PC-3 (cell line): ENCODE measurements around the gene GTF2F2. TPM values are rescaled to one million over a fixed set of nuclear protein-coding genes. Genes with fewer than 3 reads are reported as not detected.

Experiments
- ATAC-seq: fragments of 200-7000 bp; cut with Tn5 transposase; 2 replicates; pipeline ENCODE4 v1.9.1; 2020; ENCODE audit warnings: mild to moderate bottlenecking, moderate library complexity
- BruUV-seq: library from RNA; stranded (reverse); fragments of 400-500 nt; replicated peaks from 2 replicates; lab custom pipeline; 2021; lab: Mats Ljungman, UMichigan
- CTCF ChIA-PET: fragments of 300-600 bp; sonication (Branson Sonifier 250); formaldehyde crosslinking; loops from one replicate; lab custom pipeline; 2022; ENCODE audit warnings: antibody characterized with exemption; lab: Charles Lee
- POLR2A ChIA-PET: fragments of 300-600 bp; sonication (Branson Sonifier 250); formaldehyde crosslinking; loops from one replicate; lab custom pipeline; 2022; ENCODE audit warnings: antibody characterized with exemption; ENCODE audit not compliant: unreplicated experiment; lab: Charles Lee
- DNase-seq: peaks from one replicate; pipeline ENCODE4 v3.0.0-alpha.2; 2015
- H2AFZ ChIP-seq: fragments of 300-600 bp; sonication (generic); 2 replicates; pipeline ENCODE4 v1.6.0; 2016; ENCODE audit warnings: antibody characterized with exemption, low read length
- H3F3A ChIP-seq: fragments of 300-600 bp; sonication (generic); one replicate; pipeline ENCODE4 v1.6.0; 2017; ENCODE audit warnings: antibody characterized with exemption, low read length, control low read depth, mild to moderate bottlenecking; ENCODE audit not compliant: unreplicated experiment
- H3K27ac ChIP-seq: fragments of 300-600 bp; sonication (generic); 2 replicates; pipeline ENCODE4 v1.5.1; 2016; ENCODE audit warnings: mild to moderate bottlenecking, low read length
- H3K27me3 ChIP-seq: fragments of 300-600 bp; sonication (generic); 2 replicates; pipeline ENCODE4 v1.6.1; 2016; ENCODE audit warnings: low read length, mixed read lengths
- H3K36me3 ChIP-seq: fragments of 300-600 bp; sonication (generic); 2 replicates; pipeline ENCODE4 v1.6.1; 2016; ENCODE audit warnings: low read depth, mixed run types, low read length, mixed read lengths
- H3K4me1 ChIP-seq: fragments of 300-600 bp; sonication (generic); 2 replicates; pipeline ENCODE4 v1.5.1; 2016; ENCODE audit warnings: low read length; ENCODE audit not compliant: insufficient read depth
- H3K4me2 ChIP-seq: fragments of 300-600 bp; sonication (generic); 2 replicates; pipeline ENCODE4 v1.6.0; 2016; ENCODE audit warnings: low read length
- H3K4me3 ChIP-seq: fragments of 300-600 bp; sonication (generic); 2 replicates; pipeline ENCODE4 v1.5.1; 2016; ENCODE audit warnings: mild to moderate bottlenecking, low read length, mixed read lengths
- H3K79me2 ChIP-seq: fragments of 300-600 bp; sonication (generic); 2 replicates; pipeline ENCODE4 v1.6.1; 2017; ENCODE audit warnings: low read length, mixed read lengths
- H3K9ac ChIP-seq: fragments of 300-600 bp; sonication (generic); 2 replicates; pipeline ENCODE4 v1.6.0; 2016; ENCODE audit warnings: mild to moderate bottlenecking, low read length
- H3K9me2 ChIP-seq: fragments of 300-600 bp; sonication (generic); replicated peaks from 2 replicates; pipeline ENCODE4 v1.6.1; 2016; ENCODE audit warnings: mixed run types, low read length, mixed read lengths
- H3K9me3 ChIP-seq: fragments of 300-600 bp; sonication (generic); 2 replicates; pipeline ENCODE4 v1.6.1; 2016; ENCODE audit warnings: low read length, mixed read lengths
- H4K20me1 ChIP-seq: fragments of 300-600 bp; sonication (generic); 2 replicates; pipeline ENCODE4 v1.6.1; 2016; ENCODE audit warnings: low read length, mixed read lengths
- EZH2 ChIP-seq: fragments of 300-600 bp; sonication (generic); IDR thresholded peaks from one replicate; pipeline ENCODE4 v1.6.1; 2017; ENCODE audit warnings: antibody characterized with exemption, mild to moderate bottlenecking, low read length; ENCODE audit not compliant: unreplicated experiment
- EZH2phosphoT487 ChIP-seq: fragments of 300-600 bp; sonication (generic); IDR thresholded peaks from 2 replicates; pipeline ENCODE4 v1.6.1; 2018; ENCODE audit warnings: mild to moderate bottlenecking, antibody characterized with exemption, low read length, borderline replicate concordance
- intact Hi-C: fragments of 100-400 bp; cut with micrococcal nuclease; formaldehyde crosslinking; loops from 2 replicates; pipeline ENCODE4 v1.9.0; 2023
- total RNA-seq: library from RNA; depleted of rRNA; stranded (reverse); fragments of >200 nt; gene quantifications from 2 replicates; pipeline ENCODE4 v1.2.3, GENCODE V29; 2014
- TF ChIP-seq, protein P1 (sequence below): fragments of 300-600 bp; sonication (generic); conservative IDR thresholded peaks from 2 replicates; pipeline ENCODE4 v1.5.1; 2017; ENCODE audit warnings: antibody characterized with exemption, low read depth, mild to moderate bottlenecking, low read length

Gene GTF2F2
- total RNA-seq, 1 experiment from 2014 or later, result 28.3 TPM

GRCh38 chr13:45228002-45228401 is 107.7 kb downstream of the GTF2F2 start:
- Histone ChIP-seq H3K36me3 (peaks cover 3% of the 10 kb centered on the region; the same call in 1 of the 2 replicates), H3K9me3 (no peaks in the 10 kb centered on the region), H3K79me2 (peaks cover 23% of the 10 kb centered on the region), H3K4me3 (no peak overlapping the region), H3K4me2 (no peak overlapping the region), H3K27ac (no peak overlapping the region), H3K9ac (no peak overlapping the region), H3F3A (no peaks in the 10 kb centered on the region), H3K27me3 (no peaks in the 10 kb centered on the region), H3K9me2 (no peaks in the 10 kb centered on the region), H3K4me1 (no peaks in the 10 kb centered on the region), H2AFZ (no peak overlapping the region), H4K20me1 (no peaks in the 10 kb centered on the region)
- ChIA-PET POLR2A (no interaction called here), CTCF (no interaction called here)
- intact Hi-C loops, result no loop called here
- no TSS peak for BruUV-seq
- ATAC-seq (no peak), DNase-seq (no peak)
- TF ChIP-seq, protein P1, sequence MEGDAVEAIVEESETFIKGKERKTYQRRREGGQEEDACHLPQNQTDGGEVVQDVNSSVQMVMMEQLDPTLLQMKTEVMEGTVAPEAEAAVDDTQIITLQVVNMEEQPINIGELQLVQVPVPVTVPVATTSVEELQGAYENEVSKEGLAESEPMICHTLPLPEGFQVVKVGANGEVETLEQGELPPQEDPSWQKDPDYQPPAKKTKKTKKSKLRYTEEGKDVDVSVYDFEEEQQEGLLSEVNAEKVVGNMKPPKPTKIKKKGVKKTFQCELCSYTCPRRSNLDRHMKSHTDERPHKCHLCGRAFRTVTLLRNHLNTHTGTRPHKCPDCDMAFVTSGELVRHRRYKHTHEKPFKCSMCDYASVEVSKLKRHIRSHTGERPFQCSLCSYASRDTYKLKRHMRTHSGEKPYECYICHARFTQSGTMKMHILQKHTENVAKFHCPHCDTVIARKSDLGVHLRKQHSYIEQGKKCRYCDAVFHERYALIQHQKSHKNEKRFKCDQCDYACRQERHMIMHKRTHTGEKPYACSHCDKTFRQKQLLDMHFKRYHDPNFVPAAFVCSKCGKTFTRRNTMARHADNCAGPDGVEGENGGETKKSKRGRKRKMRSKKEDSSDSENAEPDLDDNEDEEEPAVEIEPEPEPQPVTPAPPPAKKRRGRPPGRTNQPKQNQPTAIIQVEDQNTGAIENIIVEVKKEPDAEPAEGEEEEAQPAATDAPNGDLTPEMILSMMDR, result no peak
- no peak for TF ChIP-seq EZH2
- TF ChIP-seq EZH2phosphoT487, result no peak

DNA sequence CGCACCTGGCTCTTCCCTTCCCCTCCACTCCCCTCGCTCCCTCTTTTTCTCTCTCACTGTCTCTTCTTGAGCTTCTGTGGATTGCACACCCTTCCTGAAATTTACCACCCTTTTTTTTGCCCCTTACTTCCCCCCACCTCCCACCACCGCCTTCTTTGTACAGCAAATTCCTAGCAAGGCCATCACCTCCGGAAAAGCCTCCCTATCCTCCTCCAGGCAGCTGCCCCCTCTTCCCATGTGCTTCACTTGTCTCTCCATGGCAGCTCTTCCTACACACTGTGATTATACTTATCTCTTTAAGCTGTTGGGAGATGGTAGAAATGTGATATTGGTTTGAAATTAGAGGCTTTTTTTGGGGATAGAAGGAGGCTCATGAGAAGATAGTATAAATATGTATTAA is 108.9 kb downstream of the GTF2F2 start:
- no peak overlapping the region for H3K4me3 ChIP-seq
- no peaks in the 10 kb centered on the region for H3F3A ChIP-seq
- no TSS peak for BruUV-seq
- no peak overlapping the region for H3K9ac ChIP-seq
- H3K9me2 ChIP-seq, result no peaks in the 10 kb centered on the region
- H3K4me2 ChIP-seq, result no peak overlapping the region
- DNase-seq (no peak), ATAC-seq (no peak)
- H3K9me3 ChIP-seq, result no peaks in the 10 kb centered on the region
- H3K4me1 ChIP-seq, result no peaks in the 10 kb centered on the region
- no peak overlapping the region for H3K27ac ChIP-seq
- peaks cover 3% of the 10 kb centered on the region; the same call in 1 of the 2 replicates for H3K36me3 ChIP-seq
- ChIA-PET POLR2A (no interaction called here), CTCF (no interaction called here)
- TF ChIP-seq, protein P1, result no peak
- no peak for TF ChIP-seq EZH2
- TF ChIP-seq EZH2phosphoT487, result no peak
- H4K20me1 ChIP-seq, result no peaks in the 10 kb centered on the region
- intact Hi-C loops, result no loop called here
- no peaks in the 10 kb centered on the region for H3K27me3 ChIP-seq
- peaks cover 16% of the 10 kb centered on the region for H3K79me2 ChIP-seq
- no peak overlapping the region for H2AFZ ChIP-seq

DNA sequence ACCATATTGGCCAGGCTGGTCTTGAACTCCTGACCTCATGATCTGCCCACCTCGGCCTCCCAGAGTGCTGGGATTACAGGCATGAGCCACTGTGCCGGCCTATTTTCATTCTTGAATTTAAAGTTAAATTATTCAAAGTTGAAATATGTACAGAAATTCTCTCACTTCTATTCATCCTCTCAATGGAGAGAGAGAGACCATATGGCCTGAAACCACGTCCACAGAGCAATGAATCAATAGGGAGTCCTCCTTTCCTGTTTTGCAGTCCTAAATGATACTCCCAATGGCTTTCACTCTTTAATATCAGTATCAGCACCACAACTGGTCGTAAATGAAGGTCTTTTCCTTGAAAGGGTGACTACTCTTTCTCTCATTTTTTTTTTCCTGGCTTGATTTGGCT is 111.0 kb downstream of the GTF2F2 start:
- H3F3A ChIP-seq, result no peaks in the 10 kb centered on the region
- H3K27me3 ChIP-seq, result no peaks in the 10 kb centered on the region
- H3K9me3 ChIP-seq, result no peaks in the 10 kb centered on the region
- no peak overlapping the region for H3K27ac ChIP-seq
- peaks cover 7% of the 10 kb centered on the region for H3K4me1 ChIP-seq
- ChIA-PET CTCF (no interaction called here), POLR2A (no interaction called here)
- H3K4me2 ChIP-seq, result no peak overlapping the region
- H3K9ac ChIP-seq, result no peak overlapping the region
- H3K9me2 ChIP-seq, result no peaks in the 10 kb centered on the region
- no peaks in the 10 kb centered on the region for H3K36me3 ChIP-seq
- no peaks in the 10 kb centered on the region for H4K20me1 ChIP-seq
- no peak overlapping the region for H2AFZ ChIP-seq
- H3K79me2 ChIP-seq, result no peaks in the 10 kb centered on the region
- BruUV-seq, result no TSS peak
- TF ChIP-seq EZH2phosphoT487 (no peak), EZH2 (no peak)
- TF ChIP-seq, protein P1, result no peak
- DNase-seq (no peak), ATAC-seq (no peak)
- no peak overlapping the region for H3K4me3 ChIP-seq
- intact Hi-C loops, result no loop called here
